CD4-positive, alpha-beta T cell treated with Interleukin-12 subunit alpha and Interleukin-12 subunit beta, for 1 hour (primary cell): ENCODE results near the gene CCL17.
"Not testable (repeated sequence)": the region's sequence is repeated elsewhere in the genome, so short reads cannot be mapped to it uniquely, and the experiment has no call there.

Experiments
- DNase-seq: peaks from one replicate; pipeline ENCODE4 v3.0.0-alpha.2; 2020

The CCL17 gene

DNA sequence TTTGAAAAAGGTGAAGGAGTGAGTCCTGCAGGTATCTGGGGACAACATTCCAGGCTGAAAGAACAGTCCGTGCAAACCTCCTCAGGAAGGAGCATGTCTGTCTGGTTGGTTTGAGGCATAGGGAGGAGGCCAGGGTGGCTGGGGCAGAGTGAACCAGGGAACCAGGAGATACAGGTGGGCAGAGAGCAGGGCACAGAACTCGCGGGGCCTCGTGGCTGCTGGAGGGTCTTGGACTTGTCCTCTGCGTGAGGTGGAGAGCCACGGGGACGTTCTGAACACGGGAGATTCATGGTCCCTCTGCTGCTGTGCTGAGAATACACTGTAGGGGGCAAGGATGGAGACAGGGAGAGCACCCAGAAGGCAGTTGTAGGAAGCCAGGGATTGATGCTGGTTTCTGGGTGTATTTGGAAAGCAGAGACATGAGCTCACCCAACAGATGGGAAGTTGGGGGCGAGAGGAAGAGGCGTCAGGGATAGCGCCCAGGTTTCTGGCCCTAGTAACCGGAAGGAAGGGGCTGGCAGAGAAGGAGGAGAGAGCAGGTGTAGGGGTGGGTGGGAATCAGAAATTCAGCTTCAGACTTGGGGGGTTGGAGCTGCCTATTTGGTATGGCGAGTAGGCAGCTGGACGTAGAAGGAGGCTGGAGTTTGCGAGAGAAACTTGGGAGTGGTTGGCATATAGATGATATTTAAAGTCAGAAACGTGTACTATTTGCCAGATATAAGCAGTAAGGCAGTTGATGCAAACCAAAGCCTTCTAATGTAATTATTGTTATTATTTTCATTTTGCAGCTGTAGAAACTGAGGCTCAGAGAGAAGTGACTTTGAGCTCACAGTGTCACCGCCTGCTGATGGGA, at the start of gene CCL17:
TSS of gene CCL17 (plus strand) at position 803 of the 853 bp plus-strand sequence. CDS start 9,166 bp downstream, outside the sequence.
- no peak for DNase-seq

DNA sequence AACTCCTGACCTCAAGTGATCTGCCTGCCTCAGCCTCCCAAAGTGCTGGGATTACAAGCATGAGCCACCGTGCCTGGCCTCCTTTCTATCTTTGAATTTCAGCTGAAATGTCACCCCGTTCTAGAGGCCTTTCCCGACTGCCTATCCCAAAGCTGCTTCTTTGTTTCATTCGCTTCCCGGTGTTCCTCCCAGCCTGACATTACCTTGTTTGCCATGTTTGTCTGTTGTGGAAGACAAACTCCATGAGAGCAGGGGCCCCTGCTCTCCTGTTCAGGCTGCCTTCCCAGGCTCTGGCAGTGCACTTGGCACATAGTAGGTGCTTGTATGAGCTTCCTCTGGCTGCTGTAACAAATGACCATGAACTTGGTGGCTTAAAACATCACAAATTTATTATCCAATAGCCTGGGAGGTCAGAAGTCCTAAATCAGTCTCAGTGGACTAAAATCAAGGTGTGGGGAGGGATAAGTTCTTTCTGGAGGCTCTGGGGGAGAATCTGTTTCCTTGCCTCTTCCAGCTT, 48.6 kb upstream of the CCL17 start:
- no peak for DNase-seq

DNA sequence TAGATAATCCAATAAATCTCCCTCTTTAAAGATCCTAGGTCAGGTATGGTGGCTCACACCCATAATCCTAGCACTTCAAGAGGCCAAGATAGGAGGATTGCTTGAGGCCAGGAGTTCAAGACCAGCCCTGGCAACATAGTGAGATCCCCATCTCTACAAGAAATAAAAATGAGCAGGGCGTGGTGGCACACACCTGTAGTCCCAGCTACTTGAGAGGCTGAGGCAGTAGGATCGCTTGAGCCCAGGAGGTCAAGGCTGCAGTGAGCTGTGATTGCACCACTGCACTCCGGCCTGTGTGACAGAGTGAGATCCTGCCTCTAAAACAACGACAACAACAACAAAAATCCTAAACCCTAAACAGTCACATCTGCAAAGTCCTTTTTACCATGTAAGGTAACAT, 48.0 kb upstream of the CCL17 start:
- DNase-seq: no peak

DNA sequence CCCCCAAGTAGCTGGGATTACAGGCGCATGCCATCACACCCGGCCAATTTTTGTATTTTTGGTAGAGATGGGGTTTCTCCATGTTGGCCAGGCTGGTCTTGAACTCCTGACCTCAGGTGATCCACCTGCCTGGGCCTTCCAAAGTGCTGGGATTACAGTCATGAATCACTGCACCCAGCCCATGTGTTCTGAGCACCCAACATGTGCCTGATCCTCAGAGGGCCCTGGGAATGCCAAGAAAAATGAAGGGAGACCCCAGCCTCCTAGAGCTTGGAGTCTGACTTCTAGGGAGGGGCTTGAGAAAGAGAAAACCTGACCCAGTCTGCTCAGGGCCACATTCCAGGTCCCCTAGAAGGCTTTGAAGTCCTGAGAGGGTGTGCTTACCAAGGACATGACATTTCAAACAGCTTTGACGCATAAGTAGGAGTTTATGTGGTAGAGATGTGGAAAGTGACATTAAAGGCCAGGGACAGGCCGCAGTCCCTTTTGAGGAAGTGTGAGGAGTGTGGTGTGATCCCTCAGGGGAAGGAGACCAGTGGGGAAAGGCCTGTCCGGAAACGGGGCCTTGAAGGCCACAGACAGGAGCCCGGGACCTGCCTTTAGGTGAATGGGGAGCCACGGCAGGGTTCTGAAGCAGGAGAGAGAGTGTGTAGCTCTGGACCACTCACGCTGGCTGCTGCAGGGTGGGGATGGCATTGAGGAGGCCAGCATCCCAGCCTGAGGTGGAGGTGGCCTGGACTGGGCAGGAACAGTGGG, 47.1 kb upstream of the CCL17 start:
- no peak for DNase-seq

DNA sequence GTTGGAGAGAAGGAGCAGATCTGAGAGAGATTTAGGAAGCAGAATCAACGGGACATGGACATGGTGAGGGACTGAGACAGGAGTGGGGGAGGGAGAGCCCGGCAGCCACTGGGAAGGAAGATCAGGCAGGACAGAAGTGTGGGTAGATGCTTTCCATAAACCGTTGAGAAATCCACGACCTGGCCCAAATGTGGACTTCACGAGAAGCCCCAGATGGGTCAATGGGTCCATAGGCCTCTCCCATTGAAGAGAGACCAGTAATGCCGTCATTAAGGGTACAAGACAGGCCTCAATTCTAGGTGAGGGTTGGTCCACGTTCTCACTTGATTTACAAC, 46.5 kb upstream of the CCL17 start:
- DNase-seq: no peak

DNA sequence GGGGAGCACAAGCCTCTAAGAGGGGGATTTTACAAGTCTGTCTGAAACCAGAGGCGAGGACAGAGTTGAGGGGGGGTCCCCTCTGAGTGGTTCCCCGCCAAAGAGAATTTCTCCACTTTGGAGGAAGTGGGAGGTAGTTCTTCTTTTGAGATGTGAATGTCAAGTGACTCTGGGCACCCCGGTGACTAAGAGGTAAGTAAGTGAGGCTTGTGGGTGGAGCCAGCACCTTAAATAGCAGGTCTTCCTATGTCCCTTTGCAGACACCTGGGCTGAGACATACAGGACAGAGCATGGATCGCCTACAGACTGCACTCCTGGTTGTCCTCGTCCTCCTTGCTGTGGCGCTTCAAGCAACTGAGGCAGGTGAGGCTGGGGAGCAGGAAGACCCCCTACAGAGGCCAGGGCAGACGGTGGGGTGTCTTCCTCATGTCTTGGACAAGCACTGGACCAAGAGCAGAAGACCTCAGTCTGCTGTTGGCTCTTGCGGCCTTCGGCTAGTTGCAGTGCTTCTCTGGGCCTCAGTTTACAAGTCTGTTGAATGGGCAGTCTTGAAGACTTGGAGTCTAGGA, 46.0 kb upstream of the CCL17 start, which contains the start of gene CCL22:
TSS of gene CCL22 (plus strand) at position 257 of the 569 bp plus-strand sequence. CDS start at position 291, 34 bp downstream.
- DNase-seq: no peak

DNA sequence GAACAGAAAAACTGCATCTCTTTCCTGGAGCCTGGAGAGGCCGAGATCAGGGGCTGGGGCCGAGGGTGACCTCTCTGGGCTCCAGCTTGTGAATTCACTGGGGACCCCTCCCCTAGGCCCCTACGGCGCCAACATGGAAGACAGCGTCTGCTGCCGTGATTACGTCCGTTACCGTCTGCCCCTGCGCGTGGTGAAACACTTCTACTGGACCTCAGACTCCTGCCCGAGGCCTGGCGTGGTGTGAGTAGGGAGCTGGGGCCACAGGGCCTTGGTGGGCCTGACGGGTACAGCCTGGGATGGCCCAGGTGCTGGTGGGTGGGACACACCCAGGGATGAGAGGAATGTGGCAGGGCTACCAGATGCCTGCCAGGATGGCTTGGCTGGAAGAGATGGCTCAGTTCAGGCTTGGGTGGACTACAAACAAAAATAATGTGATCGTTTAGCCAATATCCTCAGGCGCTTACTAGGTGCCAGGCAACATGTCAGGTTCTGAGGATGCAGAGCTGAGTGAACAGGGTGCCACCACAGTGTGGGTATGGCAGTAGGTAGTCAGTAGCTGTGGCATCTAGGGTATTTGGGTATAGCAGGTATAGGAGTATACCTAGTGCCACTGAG, 44.1 kb upstream of the CCL17 start:
- DNase-seq: no peak

DNA sequence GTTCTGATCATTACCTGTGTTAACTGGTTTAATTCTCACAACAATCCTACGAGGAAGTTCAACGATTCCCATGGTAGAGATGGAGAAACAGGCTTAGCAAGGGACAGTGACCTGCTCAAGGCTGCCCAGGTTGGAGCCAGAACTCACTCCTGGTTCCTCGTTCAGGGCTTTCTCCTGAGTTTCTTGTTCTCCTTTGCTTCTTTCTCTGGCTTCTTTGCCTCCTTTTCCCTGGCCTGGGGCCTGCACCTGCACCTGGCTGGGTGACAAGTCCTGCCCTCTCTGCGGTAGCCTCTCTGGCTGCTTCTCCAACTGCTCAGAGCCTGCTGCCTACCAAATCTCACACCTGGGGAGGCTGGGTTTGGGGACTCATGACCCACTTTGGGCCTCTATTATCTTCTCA, 43.2 kb upstream of the CCL17 start:
- no peak for DNase-seq

DNA sequence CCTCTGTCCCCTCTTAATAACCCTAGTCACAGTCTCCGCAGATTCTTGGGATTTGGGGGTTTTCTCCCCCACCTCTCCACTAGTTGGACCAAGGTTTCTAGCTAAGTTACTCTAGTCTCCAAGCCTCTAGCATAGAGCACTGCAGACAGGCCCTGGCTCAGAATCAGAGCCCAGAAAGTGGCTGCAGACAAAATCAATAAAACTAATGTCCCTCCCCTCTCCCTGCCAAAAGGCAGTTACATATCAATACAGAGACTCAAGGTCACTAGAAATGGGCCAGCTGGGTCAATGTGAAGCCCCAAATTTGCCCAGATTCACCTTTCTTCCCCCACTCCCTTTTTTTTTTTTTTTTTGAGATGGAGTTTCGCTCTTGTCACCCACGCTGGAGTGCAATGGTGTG, 40.4 kb upstream of the CCL17 start:
- DNase-seq: no peak

DNA sequence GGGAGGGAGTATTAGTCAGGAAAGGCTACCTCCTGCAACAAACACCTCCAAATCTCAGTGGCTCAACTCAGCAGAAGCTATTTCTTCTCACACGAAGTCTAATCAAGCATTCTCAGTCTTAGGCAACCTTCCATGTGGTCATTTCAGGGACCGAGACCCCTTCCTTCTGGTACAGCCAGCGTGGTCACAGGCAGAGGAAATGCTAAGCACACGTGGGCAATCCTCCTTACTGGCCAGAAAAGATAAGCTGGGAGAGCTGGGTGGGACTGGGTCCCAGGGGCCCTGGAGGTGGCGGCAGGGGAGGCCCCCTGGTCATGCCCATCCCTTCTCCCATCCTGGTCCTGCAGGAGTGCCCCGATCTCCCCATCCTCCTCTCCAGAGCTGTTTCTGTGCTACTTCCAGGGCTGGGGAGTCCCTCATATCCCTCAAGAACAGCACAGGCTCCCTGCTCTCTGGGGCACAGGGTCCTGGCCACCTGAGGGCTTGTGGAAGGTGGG, 38.0 kb upstream of the CCL17 start:
- DNase-seq: no peak

DNA sequence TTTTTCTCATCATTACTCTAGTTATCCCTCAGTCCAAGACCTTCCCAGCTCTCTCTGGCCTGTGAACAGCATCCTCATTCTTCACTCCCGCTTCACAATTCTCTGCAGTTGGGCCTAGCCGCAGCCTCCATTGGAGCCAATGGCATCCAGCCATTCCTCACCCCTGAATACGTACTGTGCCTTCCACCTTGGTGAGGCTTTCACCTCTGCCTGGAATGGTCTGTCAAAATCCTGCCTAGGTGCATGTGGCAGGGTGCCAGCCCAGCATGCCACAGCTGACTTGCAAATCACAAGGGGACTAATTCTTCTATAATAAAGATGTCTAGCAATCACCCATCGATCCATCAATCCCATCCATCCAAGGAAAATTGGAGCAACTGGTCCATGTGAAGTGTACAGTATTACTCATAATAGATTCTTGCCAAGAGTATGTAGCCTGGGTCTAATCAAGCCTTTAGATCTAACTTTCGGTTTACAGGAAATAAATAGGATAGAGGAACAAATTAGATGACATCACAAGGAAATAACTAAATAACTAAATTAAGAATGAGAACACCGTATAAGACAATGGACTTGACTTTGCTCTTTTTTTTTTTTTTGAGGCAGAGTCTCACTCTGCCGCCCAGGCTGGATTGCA, 37.3 kb upstream of the CCL17 start:
- no peak for DNase-seq

DNA sequence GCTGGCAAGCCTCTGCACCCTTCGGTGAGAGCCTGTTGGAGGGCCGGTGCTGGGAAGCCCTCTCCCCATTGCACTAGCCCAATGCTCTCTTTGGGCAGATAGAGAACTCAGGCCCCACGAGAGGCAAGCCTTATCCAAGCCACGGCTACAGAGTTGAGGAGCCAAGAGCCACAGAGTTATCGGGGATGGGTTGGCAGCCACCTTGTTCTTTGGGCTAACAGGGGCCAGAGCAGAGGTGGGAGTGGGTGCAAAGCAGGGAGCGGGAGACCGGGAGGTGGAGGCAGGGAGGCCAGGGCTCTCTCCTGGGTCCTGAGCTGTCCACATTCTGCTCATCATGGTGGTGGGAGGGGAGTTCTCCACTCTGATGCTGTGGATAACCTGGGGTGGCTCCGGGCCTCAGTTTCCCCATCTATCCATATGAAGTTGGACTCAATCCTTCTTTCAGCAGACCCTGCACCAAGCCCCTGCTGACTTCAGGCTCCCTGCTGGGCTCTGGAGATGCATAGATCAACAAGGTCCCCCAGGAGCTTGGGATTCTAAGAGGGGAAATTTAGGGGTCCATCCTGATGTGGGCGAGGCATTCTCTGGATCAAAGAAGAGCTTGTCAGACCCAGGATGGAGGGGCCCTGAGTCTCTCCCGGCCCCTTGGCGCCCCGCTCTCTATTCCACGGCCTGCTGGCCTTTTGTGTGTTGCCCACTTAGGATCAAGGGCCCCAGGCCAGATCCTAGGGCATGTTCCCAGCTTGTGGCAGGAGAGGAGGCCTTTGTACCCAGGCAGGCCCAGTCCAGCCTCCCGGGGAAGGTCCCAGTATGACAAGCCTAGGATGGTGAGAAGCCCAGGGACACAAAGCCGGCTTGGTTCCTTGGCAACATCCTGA, 32.8 kb upstream of the CCL17 start:
- DNase-seq: no peak

DNA sequence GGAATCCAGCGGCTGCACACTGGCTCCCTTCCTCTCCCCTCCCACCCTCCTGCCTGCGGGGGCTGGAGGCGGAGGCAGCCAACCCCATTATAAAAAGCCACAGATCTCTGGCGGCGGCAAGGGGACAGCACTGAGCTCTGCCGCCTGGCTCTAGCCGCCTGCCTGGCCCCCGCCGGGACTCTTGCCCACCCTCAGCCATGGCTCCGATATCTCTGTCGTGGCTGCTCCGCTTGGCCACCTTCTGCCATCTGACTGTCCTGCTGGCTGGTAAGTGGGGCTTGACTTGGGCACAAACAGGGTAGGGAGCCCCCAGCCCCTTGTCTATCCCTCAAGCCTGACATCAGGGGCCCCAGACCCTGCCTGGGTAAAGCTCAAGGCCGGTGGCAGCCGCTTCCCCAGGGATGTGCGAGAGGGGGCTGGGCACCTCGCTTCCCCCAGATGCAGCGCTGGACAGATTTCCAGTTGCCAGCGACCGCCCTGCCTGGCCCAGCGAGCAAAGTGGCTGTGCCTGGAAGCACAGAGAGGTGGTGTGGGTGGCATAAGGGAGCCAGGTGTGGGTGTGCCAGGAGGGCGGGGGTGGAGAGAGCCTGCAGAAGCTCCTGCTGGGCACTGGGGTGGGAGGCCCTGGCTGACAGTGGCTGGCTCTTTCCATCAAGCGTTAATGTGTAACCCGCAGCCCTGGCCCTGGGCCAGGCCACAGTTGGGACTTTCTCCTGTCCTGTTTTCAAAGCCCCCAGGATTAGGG, 32.0 kb upstream of the CCL17 start, which contains the start of gene CX3CL1:
TSS of gene CX3CL1 (plus strand) at position 119 of the 745 bp plus-strand sequence. CDS start at position 198, 79 bp downstream.
- no peak for DNase-seq

DNA sequence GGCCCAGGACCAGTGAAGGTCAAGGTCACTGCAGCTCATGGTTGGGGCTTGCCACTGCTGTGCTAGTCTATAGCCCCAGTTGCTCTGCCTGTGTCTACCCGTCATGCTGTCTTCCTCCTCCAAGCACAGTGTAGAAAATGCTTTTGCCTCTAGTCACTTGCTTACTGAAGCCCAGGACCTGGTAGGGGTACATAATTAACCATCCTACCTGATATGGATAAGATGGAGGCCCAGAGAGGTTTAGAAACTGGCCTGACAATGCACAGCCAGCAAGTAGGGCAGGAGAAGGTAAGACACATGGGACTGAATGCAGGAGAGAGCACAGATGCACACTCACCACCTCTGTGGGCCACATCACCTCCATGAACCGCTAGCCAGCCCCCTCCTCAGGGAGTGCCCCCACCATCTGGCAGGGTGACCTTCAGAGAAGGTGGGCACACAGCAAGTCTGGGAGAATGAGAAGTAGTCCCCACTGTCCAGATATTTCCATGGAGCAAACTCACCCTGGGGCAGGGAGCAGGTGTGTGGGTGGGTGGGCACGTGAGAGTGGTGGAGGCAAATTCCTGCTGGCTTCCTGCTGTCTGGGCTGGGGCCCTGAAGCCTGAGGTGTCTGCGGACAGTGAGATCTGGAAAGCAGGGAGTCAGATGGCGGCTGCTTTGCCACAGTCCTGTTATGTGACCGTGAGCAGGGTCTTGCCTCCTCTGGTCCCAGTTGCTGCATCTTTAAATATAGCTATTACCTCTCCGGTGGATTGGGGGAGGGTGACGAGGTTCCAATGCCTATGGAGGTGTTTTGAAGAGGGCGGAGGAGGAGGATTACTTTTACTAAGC, 31.2 kb upstream of the CCL17 start:
- DNase-seq: no peak

DNA sequence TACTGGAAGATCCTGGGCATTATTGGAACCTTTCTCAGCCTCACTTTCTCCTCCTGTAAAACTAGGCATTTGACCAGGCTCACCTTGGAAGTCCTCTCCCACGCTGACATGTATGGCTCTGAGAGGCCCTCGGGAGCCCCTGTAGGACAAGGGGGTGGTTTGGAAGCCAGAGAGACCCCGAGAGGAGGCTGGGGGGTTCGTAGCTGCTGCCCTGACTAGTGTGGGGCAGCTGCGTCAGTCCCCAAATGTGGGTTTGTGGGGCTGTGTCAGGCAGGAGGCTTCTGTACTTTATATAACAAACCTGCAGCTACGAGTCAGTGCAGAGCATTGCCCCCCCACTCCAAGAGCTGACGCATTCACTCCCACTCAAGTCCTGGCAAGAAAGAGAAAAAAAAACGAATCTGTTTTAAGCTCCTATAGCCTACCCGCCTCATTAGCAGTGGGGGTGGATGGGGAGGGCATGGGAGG, 30.5 kb upstream of the CCL17 start:
- no peak for DNase-seq

DNA sequence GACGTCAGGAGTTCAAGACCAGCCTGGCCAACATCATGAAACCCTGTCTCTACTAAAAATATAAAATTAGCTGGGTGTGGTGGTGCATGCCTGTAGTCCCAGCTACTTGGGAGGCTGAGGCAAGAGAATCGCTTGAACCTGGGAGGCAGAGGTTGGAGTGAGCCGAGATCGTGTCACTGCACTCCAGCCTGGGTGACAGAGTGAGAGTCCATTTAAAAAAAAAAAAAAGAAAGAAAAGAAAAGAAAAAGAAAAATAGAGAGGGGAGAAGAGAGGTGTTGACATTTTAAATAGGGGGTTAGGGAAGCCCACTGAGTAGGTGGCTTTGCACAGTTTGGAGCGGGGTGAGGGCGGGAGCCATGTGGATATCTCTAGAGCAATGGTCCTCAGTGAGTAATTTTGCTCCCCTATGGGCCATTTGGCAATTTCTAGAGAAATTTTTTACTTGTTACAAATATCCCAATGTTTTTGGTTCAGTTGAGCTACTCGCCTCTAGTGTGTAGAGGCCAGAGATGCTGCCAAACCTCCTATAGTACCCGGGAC, 29.6 kb upstream of the CCL17 start:
- not testable (repeated sequence) for DNase-seq

DNA sequence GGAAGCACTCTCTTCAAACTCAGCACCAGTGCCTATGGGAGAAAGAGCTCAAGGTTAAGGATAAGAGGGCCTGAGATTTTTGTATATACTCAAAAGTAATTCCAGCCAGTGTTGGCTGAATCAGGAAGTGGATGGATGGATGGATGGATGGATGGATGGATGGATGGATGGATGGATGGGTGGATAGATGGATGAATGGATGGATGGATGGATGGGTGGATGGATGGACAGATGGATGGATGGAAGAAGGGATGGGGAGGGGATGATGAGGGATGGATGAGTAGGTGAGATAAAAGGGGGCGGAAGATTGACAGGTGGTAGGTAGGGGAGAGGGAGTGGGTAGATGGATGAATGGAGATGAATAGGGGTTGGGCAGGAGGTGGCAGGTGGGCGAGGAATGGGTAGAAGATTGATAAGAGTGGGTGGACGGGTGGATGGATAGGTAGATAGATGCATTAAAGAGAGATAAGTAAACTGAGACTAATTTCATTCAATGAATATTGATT, 28.2 kb upstream of the CCL17 start:
- DNase-seq: no peak

DNA sequence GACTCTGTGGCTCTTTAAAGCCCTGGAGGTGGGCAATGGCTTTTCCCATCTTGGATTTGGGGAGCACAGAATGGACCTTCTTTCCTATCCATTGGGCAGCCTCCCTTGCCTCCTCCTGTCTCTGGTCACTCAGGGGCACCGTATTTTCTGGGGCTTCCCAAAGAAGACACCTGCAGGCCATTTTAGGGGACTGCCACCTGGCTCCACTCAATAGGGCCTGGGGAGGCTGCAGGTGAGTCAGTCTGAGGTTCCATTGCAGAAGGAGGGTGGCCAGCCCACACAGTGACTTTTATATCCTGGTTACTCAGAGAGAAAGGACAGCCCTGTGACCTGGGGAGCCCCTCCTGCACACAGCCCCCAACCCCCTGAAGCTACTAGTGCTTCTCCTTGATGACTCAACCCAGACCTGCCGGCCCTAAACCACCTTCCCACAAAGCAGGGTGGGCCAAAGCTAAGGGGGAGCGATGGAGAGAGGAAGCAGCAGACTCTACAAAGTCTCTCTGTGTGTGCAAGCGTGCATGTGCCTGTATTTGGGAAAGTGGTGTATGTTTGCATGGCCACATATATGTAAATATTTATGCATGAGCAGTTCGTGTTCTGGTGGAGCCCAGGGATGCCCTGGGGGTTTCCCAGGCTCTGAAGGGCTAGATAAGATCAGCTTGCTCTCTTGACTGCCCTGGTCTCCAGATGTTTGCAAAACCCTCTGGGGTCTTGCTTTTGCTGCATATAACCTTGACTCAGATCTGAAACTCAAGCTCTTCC, 27.3 kb upstream of the CCL17 start:
- no peak for DNase-seq
